MG63 (cell line): ENCODE measurements around the gene SOBP. TPM values are rescaled to one million over a fixed set of nuclear protein-coding genes. Genes with fewer than 3 reads are reported as not detected.

Experiments used
- DNase-seq: peaks from one replicate; pipeline ENCODE4 v3.0.0-alpha.2; 2020
- H3K27me3 ChIP-seq: fragments of 250-450 bp; sonication (Bioruptor Pico); 2 replicates; pipeline ENCODE4 v1.5.1; 2020; ENCODE audit warnings: mild to moderate bottlenecking, moderate library complexity
- H3K36me3 ChIP-seq: fragments of 250-450 bp; sonication (Bioruptor Pico); 2 replicates; pipeline ENCODE4 v1.5.1; 2020; ENCODE audit warnings: mild to moderate bottlenecking, moderate library complexity
- H3K4me3 ChIP-seq: fragments of 250-450 bp; sonication (Bioruptor Pico); 2 replicates; pipeline ENCODE4 v1.5.1; 2020; ENCODE audit warnings: mild to moderate bottlenecking, moderate library complexity
- H3K9me3 ChIP-seq: fragments of 250-450 bp; sonication (Bioruptor Pico); 2 replicates; pipeline ENCODE4 v1.5.1; 2020; ENCODE audit warnings: mild to moderate bottlenecking, moderate library complexity
- total RNA-seq: library from RNA; depleted of rRNA; stranded (reverse); fragments of >200 nt; shearing (Covaris generic); gene quantifications from 2 replicates; pipeline ENCODE4 v1.2.3, GENCODE V29; 2014; ENCODE audit warnings: low replicate concordance

The SOBP gene
- total RNA-seq, 1 experiment from 2014 or later = 0.69 TPM

GRCh38 chr6:107629548-107630129, 139.7 kb downstream of the SOBP start:
- Histone ChIP-seq H3K36me3 (no peaks in the 10 kb centered on the region), H3K9me3 (no peaks in the 10 kb centered on the region), H3K4me3 (no peak overlapping the region), H3K27me3 (peaks cover 5% of the 10 kb centered on the region; the same call in 1 of the 2 replicates)
- DNase-seq = no peak

- peaks cover 5% of the 10 kb centered on the region; the same call in 1 of the 2 replicates for H3K27me3 ChIP-seq
- H3K36me3 ChIP-seq = no peaks in the 10 kb centered on the region
- H3K9me3 ChIP-seq = no peaks in the 10 kb centered on the region
- DNase-seq = no peak
- no peak overlapping the region for H3K4me3 ChIP-seq
Measured at GRCh38 chr6:107630348-107630977, 140.5 kb downstream of the SOBP start.

- H3K4me3 ChIP-seq = no peak overlapping the region
- DNase-seq = no peak
- H3K36me3 ChIP-seq = no peaks in the 10 kb centered on the region
- H3K27me3 ChIP-seq = peaks cover 5% of the 10 kb centered on the region; the same call in 1 of the 2 replicates
- H3K9me3 ChIP-seq = no peaks in the 10 kb centered on the region
Measured at GRCh38 chr6:107632381-107633136, 142.6 kb downstream of the SOBP start.

GRCh38 chr6:107633680-107634323, 143.9 kb downstream of the SOBP start:
- Histone ChIP-seq H3K36me3 (no peaks in the 10 kb centered on the region), H3K9me3 (no peaks in the 10 kb centered on the region), H3K4me3 (no peak overlapping the region), H3K27me3 (peaks cover 5% of the 10 kb centered on the region; the same call in 1 of the 2 replicates)
- DNase-seq = no peak

- DNase-seq = no peak
- Histone ChIP-seq H3K36me3 (no peaks in the 10 kb centered on the region), H3K9me3 (no peaks in the 10 kb centered on the region), H3K27me3 (peaks cover 6% of the 10 kb centered on the region), H3K4me3 (no peak overlapping the region)
Measured at GRCh38 chr6:107634324-107635056, 144.6 kb downstream of the SOBP start.

GRCh38 chr6:107635057-107635515, 145.2 kb downstream of the SOBP start:
- no peak overlapping the region for H3K4me3 ChIP-seq
- no peak for DNase-seq
- H3K9me3 ChIP-seq = no peaks in the 10 kb centered on the region
- no peaks in the 10 kb centered on the region for H3K36me3 ChIP-seq
- peaks cover 4% of the 10 kb centered on the region for H3K27me3 ChIP-seq

GRCh38 chr6:107636486-107636885, 146.6 kb downstream of the SOBP start:
- peaks cover 5% of the 10 kb centered on the region; the same call in 1 of the 2 replicates for H3K27me3 ChIP-seq
- H3K36me3 ChIP-seq = no peaks in the 10 kb centered on the region
- DNase-seq = no peak
- H3K9me3 ChIP-seq = no peaks in the 10 kb centered on the region
- H3K4me3 ChIP-seq = no peak overlapping the region

GRCh38 chr6:107637316-107638315, 147.7 kb downstream of the SOBP start:
- H3K36me3 ChIP-seq = no peaks in the 10 kb centered on the region
- H3K4me3 ChIP-seq = no peak overlapping the region
- no peaks in the 10 kb centered on the region for H3K9me3 ChIP-seq
- DNase-seq = no peak
- H3K27me3 ChIP-seq = peaks cover 5% of the 10 kb centered on the region; the same call in 1 of the 2 replicates

GRCh38 chr6:107638493-107638892, 148.6 kb downstream of the SOBP start:
- Histone ChIP-seq H3K4me3 (no peak overlapping the region), H3K36me3 (no peaks in the 10 kb centered on the region), H3K9me3 (no peaks in the 10 kb centered on the region), H3K27me3 (peaks cover 5% of the 10 kb centered on the region; the same call in 1 of the 2 replicates)
- no peak for DNase-seq

- Histone ChIP-seq H3K27me3 (peaks cover 5% of the 10 kb centered on the region; the same call in 1 of the 2 replicates), H3K4me3 (no peak overlapping the region), H3K9me3 (no peaks in the 10 kb centered on the region), H3K36me3 (no peaks in the 10 kb centered on the region)
- DNase-seq = no peak
Measured at GRCh38 chr6:107639511-107639910, 149.6 kb downstream of the SOBP start.

- DNase-seq = no peak
- H3K27me3 ChIP-seq = peaks cover 5% of the 10 kb centered on the region; the same call in 1 of the 2 replicates
- H3K4me3 ChIP-seq = no peak overlapping the region
Measured at GRCh38 chr6:107641071-107641470, 151.2 kb downstream of the SOBP start.

GRCh38 chr6:107641500-107641941, 151.6 kb downstream of the SOBP start:
- Histone ChIP-seq H3K27me3 (peaks cover 5% of the 10 kb centered on the region; the same call in 1 of the 2 replicates), H3K4me3 (no peak overlapping the region), H3K9me3 (no peaks in the 10 kb centered on the region), H3K36me3 (no peaks in the 10 kb centered on the region)
- no peak for DNase-seq

More at GRCh38 chr6:107641071-107641470, 151.2 kb downstream of the SOBP start:
- H3K9me3 ChIP-seq = no peaks in the 10 kb centered on the region
- H3K36me3 ChIP-seq = no peaks in the 10 kb centered on the region

- Histone ChIP-seq H3K36me3 (no peaks in the 10 kb centered on the region), H3K9me3 (no peaks in the 10 kb centered on the region), H3K27me3 (peaks cover 5% of the 10 kb centered on the region; the same call in 1 of the 2 replicates), H3K4me3 (no peak overlapping the region)
- no peak for DNase-seq
Measured at GRCh38 chr6:107642095-107642860, 152.4 kb downstream of the SOBP start.

GRCh38 chr6:107642861-107643328, 153.0 kb downstream of the SOBP start:
- no peak for DNase-seq
- Histone ChIP-seq H3K4me3 (no peak overlapping the region), H3K36me3 (no peaks in the 10 kb centered on the region), H3K27me3 (peaks cover 5% of the 10 kb centered on the region; the same call in 1 of the 2 replicates), H3K9me3 (no peaks in the 10 kb centered on the region)
